ENCODE results near the gene BICRA. TPM values are rescaled to one million over a fixed set of nuclear protein-coding genes. Genes with fewer than 3 reads are reported as not detected.

The BICRA gene
- total and polyA plus RNA-seq, 4 donors: 6.1 to 16.1 (median 6.7) TPM

DNA sequence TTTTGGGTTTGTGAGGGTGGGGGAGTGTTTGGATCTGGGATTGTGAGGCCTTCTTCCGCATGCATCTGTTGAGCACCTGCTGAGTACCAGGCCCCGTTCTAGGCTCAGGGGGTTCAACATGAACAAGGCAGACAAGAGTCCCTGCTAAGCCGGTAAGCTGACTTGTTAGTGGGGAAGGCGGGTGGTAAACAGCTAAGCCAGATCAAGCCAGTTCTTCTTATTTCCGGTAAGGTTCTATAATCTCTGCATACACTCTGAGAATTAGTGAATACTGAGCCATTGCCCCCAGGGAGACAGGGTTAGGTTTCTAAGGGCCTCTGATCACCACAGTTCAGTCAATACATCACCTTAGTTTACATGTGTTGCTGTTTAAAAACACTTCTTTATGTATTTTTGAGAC, 94.4 kb downstream of the BICRA start:
- H3K9ac ChIP-seq (ENCODE audit: insufficient read depth in 1 of 2, low read length in 2 of 2): no peak overlapping the region
- H3K4me1 ChIP-seq (ENCODE audit: control insufficient read depth in 5 of 5, insufficient read depth in 5 of 5, low read length in 5 of 5): no peaks in the 10 kb centered on the region
- no peak overlapping the region for H3K4me3 ChIP-seq
- H3K27ac ChIP-seq (ENCODE audit: low read depth in 1 of 2, low read length in 1 of 2): no peak overlapping the region
- ATAC-seq (ENCODE audit: insufficient read depth, low FRiP score) (no peak), DNase-seq (no peak)
- WGBS, 2 donors: 92 to 94% methylated on average over 5 of the region's 5 CpGs
- no peaks in the 10 kb centered on the region for H3K27me3 ChIP-seq (ENCODE audit: control insufficient read depth in 3 of 3, insufficient read depth in 3 of 3, low read length in 2 of 3)
- TF ChIP-seq, protein P1, sequence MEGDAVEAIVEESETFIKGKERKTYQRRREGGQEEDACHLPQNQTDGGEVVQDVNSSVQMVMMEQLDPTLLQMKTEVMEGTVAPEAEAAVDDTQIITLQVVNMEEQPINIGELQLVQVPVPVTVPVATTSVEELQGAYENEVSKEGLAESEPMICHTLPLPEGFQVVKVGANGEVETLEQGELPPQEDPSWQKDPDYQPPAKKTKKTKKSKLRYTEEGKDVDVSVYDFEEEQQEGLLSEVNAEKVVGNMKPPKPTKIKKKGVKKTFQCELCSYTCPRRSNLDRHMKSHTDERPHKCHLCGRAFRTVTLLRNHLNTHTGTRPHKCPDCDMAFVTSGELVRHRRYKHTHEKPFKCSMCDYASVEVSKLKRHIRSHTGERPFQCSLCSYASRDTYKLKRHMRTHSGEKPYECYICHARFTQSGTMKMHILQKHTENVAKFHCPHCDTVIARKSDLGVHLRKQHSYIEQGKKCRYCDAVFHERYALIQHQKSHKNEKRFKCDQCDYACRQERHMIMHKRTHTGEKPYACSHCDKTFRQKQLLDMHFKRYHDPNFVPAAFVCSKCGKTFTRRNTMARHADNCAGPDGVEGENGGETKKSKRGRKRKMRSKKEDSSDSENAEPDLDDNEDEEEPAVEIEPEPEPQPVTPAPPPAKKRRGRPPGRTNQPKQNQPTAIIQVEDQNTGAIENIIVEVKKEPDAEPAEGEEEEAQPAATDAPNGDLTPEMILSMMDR (IDR thresholded peaks at IDR 0.05; ENCODE audit: control extremely low read depth, extremely low read depth): no peak
- no peaks in the 10 kb centered on the region for H3K9me3 ChIP-seq (ENCODE audit: control insufficient read depth in 4 of 4, insufficient read depth in 3 of 4, low read length in 3 of 4)
- H3K36me3 ChIP-seq (ENCODE audit: control insufficient read depth in 4 of 4, insufficient read depth in 4 of 4, low read length in 4 of 4): peaks cover 0 to 32% (median 12%) of the 10 kb centered on the region in 4 donors

DNA sequence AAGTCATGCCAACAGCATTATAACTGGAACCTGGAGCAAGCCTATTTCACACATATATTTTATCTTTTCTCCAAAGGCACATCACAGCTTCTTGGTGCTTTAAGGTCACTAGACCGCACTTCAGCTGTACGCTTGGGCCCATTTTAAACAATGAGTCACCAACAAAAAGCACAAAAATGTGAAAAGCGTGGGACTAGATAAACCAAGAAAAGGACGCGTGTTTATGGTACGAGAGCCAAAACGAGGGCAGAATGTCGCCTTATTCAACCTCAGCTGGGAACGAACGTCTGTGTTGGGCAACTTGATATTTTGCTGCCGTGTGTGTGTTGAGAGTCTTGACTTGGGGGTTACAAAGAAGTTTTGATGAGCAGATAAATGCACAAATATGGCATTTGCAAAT, 95.1 kb downstream of the BICRA start:
- H3K4me3 ChIP-seq: no peak overlapping the region
- WGBS, 2 donors: 88% methylated on average over 11 of the region's 11 CpGs
- no peaks in the 10 kb centered on the region for H3K27me3 ChIP-seq (ENCODE audit: control insufficient read depth in 3 of 3, insufficient read depth in 3 of 3, low read length in 2 of 3)
- H3K9ac ChIP-seq (ENCODE audit: insufficient read depth in 1 of 2, low read length in 2 of 2): no peak overlapping the region
- H3K4me1 ChIP-seq (ENCODE audit: control insufficient read depth in 5 of 5, insufficient read depth in 5 of 5, low read length in 5 of 5): no peaks in the 10 kb centered on the region
- TF ChIP-seq, protein P1 (IDR thresholded peaks at IDR 0.05; ENCODE audit: control extremely low read depth, extremely low read depth): no peak
- H3K36me3 ChIP-seq (ENCODE audit: control insufficient read depth in 4 of 4, insufficient read depth in 4 of 4, low read length in 4 of 4): peaks cover 0 to 25% (median 11%) of the 10 kb centered on the region in 4 donors
- H3K9me3 ChIP-seq (ENCODE audit: control insufficient read depth in 4 of 4, insufficient read depth in 3 of 4, low read length in 3 of 4): no peaks in the 10 kb centered on the region
- DNase-seq: no peak
- H3K27ac ChIP-seq (ENCODE audit: low read depth in 1 of 2, low read length in 1 of 2): no peak overlapping the region
- ATAC-seq (ENCODE audit: insufficient read depth, low FRiP score): no peak

DNA sequence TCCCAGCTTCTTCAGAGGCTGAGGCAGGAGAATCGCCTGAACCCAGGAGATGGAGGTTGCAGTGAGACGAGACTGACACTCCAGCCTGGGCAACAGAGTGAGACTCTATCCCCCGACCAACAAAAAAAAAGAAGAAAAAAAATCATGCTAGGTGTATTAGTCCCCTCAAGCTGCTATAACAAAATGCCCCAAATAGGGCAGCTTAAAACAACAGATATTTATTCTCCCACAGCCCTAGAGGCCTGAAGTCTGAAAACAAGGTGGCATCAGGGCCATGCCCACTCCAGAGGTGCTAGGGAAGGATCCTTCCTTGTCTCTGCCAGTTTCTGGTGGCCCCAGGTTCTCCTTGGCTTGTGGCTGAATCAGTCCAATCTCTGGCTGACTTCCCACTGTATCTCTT, 95.7 kb downstream of the BICRA start:
- peaks cover 0 to 23% (median 9%) of the 10 kb centered on the region in 4 donors for H3K36me3 ChIP-seq (ENCODE audit: control insufficient read depth in 4 of 4, insufficient read depth in 4 of 4, low read length in 4 of 4)
- H3K9ac ChIP-seq (ENCODE audit: insufficient read depth in 1 of 2, low read length in 2 of 2): no peak overlapping the region
- no peak for DNase-seq
- TF ChIP-seq, protein P1 (IDR thresholded peaks at IDR 0.05; ENCODE audit: control extremely low read depth, extremely low read depth): no peak
- H3K4me3 ChIP-seq: no peak overlapping the region
- no peaks in the 10 kb centered on the region for H3K27me3 ChIP-seq (ENCODE audit: control insufficient read depth in 3 of 3, insufficient read depth in 3 of 3, low read length in 2 of 3)
- no peak for ATAC-seq (ENCODE audit: insufficient read depth, low FRiP score)
- H3K9me3 ChIP-seq (ENCODE audit: control insufficient read depth in 4 of 4, insufficient read depth in 3 of 4, low read length in 3 of 4): no peaks in the 10 kb centered on the region
- no peaks in the 10 kb centered on the region for H3K4me1 ChIP-seq (ENCODE audit: control insufficient read depth in 5 of 5, insufficient read depth in 5 of 5, low read length in 5 of 5)
- H3K27ac ChIP-seq (ENCODE audit: low read depth in 1 of 2, low read length in 1 of 2): no peak overlapping the region
- WGBS, 2 donors: 100% methylated on average over 3 of the region's 3 CpGs
